Sciatic nerve (tissue), 2 donors: Measurements from ENCODE around the gene GNL2. TPM values are rescaled to one million over a fixed set of nuclear protein-coding genes. Genes with fewer than 3 reads are reported as not detected.
"Not testable (repeated sequence)": the region's sequence is repeated elsewhere in the genome, so short reads cannot be mapped to it uniquely, and the experiment has no call there.

ENCODE experiments used
- ATAC-seq: fragments of 200-7000 bp; cut with Tn5 transposase; one replicate; pipeline ENCODE4 v1.9.1; 2020; ENCODE audit warnings: mild to moderate bottlenecking, moderate library complexity
- DNase-seq: peaks from one replicate; pipeline ENCODE4 v3.0.0-alpha.2; 2020; ENCODE audit warnings: low spot score
- intact Hi-C: fragments of 100-400 bp; cut with DNase I; formaldehyde crosslinking; loops from one replicate; pipeline ENCODE4 v1.14.2; 2022
- total RNA-seq: library from RNA; stranded (reverse); fragmentation: NEBNext Ultra II Directional; extraction: Animal tissue kit (Norgen Biotek cat#: 25700); gene quantifications from one replicate; pipeline ENCODE4 v1.2.1, GENCODE V29; 2021
- donor health status: DM: no; HTN: no; CAD: no.
- donor health status: DM: no; HTN: no; CAD: no.

GNL2 gene
- total RNA-seq, 1 donor from 2014 or later = 34.0 TPM

GRCh38 chr1:37532418-37533156 is 63.1 kb downstream of the GNL2 start:
- ATAC-seq, intact Hi-C loops, DNase-seq: not testable (repeated sequence)

DNA sequence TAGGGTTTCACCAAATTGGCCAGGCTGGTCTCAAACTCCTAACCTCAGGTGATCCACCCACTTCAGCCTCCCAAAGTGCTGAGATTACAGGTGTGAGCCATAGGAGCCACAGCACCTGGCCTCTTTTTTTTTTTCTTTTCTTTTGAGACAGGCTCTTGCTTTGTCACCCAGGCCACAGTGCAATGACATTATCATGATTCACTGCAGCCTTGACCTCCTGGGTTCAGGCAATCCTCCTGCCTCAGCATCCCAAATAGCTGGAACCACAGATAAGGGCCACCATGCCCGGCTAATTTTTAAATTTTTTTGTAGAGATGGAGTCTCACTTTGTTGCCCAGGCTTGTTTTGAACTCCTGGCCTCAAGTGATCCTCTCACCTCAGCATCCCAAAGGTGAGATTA is 65.8 kb downstream of the GNL2 start:
- intact Hi-C loops, DNase-seq, ATAC-seq: not testable (repeated sequence)

DNA sequence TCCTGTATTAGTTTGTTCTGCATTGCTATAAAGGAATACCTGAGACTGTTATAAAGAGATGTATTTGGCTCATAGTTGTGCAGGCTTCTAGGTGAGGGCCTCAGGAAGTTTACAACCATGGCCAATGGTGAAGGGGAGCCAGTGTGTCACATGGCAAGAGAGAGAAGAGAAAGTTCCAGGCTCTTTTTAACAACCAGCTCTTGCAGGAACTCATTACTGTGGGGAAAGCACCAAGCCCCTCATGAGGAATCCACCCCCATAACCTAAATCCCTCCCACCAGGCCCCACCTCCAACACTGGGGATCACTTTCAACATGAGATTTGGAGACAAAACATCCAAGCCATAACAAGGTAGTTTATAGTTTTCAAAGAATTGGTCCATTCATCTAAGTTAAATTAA is 76.1 kb downstream of the GNL2 start:
- DNase-seq = no peak
- intact Hi-C loops = no loop called here
- ATAC-seq = no peak

GRCh38 chr1:37518929-37519328 is 76.8 kb downstream of the GNL2 start:
- intact Hi-C loops, ATAC-seq, DNase-seq: not testable (repeated sequence)

DNA sequence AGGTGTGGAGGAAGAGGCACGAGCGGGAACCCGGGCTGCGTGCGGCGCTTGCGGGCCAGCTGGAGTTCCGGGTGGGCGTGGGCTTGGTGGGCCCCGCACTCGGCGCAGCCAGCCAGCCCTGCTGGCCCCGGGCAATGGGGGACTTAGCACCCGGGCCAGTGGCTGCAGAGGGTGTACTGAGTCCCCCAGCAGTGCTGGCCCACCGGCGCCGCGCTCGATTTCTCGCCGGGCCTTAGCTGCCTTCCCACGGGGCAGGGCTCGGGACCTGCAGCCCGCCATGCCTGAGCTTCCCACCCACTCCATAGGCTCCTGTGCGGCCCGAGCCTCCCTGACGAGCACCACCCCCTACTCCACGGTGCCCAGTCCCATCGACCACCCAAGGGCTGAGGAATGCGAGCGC is 77.5 kb downstream of the GNL2 start:
- ATAC-seq, intact Hi-C loops, DNase-seq: not testable (repeated sequence)

DNA sequence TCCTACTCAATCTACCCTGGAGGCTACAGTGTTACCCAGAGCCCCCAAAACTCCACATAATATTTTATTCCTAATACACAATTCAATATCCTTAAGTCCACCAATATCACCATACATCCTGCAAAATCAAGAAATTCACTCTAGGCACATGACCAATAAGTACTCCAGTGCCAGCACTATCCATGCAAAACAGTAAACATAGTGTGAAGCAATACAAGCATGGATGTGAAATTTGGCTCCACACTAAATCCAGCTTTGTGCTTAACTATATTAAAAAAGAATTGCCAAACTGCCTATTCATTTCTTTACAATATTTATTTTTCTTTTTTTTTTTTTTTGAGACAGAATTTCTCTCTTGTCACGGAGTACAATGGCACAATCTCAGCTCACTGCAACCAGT is 78.2 kb downstream of the GNL2 start:
- ATAC-seq = no peak

More for the DNA sequence above, 78.2 kb downstream of the GNL2 start:
- no peak for DNase-seq
- intact Hi-C loops = no loop called here

Other genes starting within 250 kb of the GNL2 start
- gene ZC3H12A, start 121.4 kb downstream of the GNL2 start, total RNA-seq = 5.8 TPM
- 52.7 TPM for gene MEAF6, start 81.2 kb downstream of the GNL2 start, total RNA-seq
- 17.3 TPM for gene SNIP1, start 41.6 kb downstream of the GNL2 start, total RNA-seq
- 11.5 TPM for gene DNALI1, start 39.0 kb downstream of the GNL2 start, total RNA-seq
- gene RSPO1, start 39.0 kb upstream of the GNL2 start, total RNA-seq = 0.13 TPM
- 0.85 TPM for gene CDCA8, start 96.6 kb upstream of the GNL2 start, total RNA-seq
- 1.6 TPM for gene EPHA10, start 169.2 kb upstream of the GNL2 start, total RNA-seq
- gene MANEAL, start 197.9 kb upstream of the GNL2 start, total RNA-seq = 2.3 TPM
- gene C1orf122, start 211.9 kb upstream of the GNL2 start, total RNA-seq = 30.3 TPM
- 8.1 TPM for gene YRDC, start 212.3 kb upstream of the GNL2 start, total RNA-seq